ENCODE data around the gene FOXP4.

GRCh38 chr6:41561931-41562911, 16.0 kb downstream of the FOXP4 start:
- no peak for TF ChIP-seq CTCF (IDR thresholded peaks at IDR 0.05; ENCODE audit: insufficient read depth, low read depth, low read length)
- TF ChIP-seq EZH2 (IDR thresholded peaks at IDR 0.05; ENCODE audit: insufficient read depth, low read length): no peak

Measured in astrocyte (in vitro differentiated cells and primary cell).